ENCODE measurements around the gene CASP8. TPM values are rescaled to one million over a fixed set of nuclear protein-coding genes. Genes with fewer than 3 reads are reported as not detected.

The CASP8 gene
- total RNA-seq, 1 donor from 2014 or later, result 9.9 TPM

DNA sequence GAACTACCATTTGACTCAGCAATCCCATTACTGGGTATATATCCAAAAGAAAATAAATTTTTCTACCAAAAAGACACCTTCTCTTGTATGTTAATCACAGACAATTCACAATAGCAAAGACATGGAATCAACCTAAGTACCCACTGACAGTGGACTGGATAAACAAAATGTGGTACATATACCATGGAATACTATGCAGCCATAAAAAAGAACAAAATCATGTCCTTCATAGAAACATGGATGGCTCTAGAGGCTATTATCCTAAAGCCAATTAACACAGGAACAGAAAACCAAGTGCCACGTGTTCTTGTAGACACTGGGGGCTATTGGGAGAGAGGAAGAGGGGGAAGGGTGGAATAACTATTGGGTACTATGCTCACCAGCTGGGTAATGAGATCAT, 69.1 kb downstream of the CASP8 start:
- no peak overlapping the region for H3K4me3 ChIP-seq (ENCODE audit: low read depth, low read length)
- no peak for DNase-seq (ENCODE audit: low read depth)
- TF ChIP-seq, protein P1, sequence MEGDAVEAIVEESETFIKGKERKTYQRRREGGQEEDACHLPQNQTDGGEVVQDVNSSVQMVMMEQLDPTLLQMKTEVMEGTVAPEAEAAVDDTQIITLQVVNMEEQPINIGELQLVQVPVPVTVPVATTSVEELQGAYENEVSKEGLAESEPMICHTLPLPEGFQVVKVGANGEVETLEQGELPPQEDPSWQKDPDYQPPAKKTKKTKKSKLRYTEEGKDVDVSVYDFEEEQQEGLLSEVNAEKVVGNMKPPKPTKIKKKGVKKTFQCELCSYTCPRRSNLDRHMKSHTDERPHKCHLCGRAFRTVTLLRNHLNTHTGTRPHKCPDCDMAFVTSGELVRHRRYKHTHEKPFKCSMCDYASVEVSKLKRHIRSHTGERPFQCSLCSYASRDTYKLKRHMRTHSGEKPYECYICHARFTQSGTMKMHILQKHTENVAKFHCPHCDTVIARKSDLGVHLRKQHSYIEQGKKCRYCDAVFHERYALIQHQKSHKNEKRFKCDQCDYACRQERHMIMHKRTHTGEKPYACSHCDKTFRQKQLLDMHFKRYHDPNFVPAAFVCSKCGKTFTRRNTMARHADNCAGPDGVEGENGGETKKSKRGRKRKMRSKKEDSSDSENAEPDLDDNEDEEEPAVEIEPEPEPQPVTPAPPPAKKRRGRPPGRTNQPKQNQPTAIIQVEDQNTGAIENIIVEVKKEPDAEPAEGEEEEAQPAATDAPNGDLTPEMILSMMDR (conservative IDR thresholded peaks at IDR 0.05; ENCODE audit: low read depth, low read length), result no peak

Other genes starting within 250 kb of the CASP8 start
- gene HYCC2, start 188.9 kb upstream of the CASP8 start, total RNA-seq, result 2.1 and 4.1 TPM in 2 replicates
- 85.2 and 138 TPM in 2 replicates for gene NDUFB3, start 188.5 kb upstream of the CASP8 start, total RNA-seq
- 56.2 and 103 TPM in 2 replicates for gene CFLAR, start 144.4 kb upstream of the CASP8 start, total RNA-seq
- 1.1 and 3.8 TPM in 2 replicates for gene CASP10, start 77.4 kb upstream of the CASP8 start, total RNA-seq
- 0.22 TPM in 1 of 2 replicates, not detected in the other for gene FLACC1, start 96.8 kb downstream of the CASP8 start, total RNA-seq
- gene TRAK2, start 190.9 kb downstream of the CASP8 start, total RNA-seq, result 11.2 and 17.9 TPM in 2 replicates
- gene STRADB, start 191.2 kb downstream of the CASP8 start, total RNA-seq, result 27.8 and 31.0 TPM in 2 replicates

All from epithelial cell of proximal tubule (primary cell).